Left lobe of liver (tissue), 1 donor: Measurements from ENCODE around the gene POU3F2. TPM values are rescaled to one million over a fixed set of nuclear protein-coding genes. Genes with fewer than 3 reads are reported as not detected.

Experiments
- total RNA-seq: library from RNA; stranded (reverse); gene quantifications from one replicate; pipeline ENCODE4 v1.2.1, GENCODE V29; 2021
- donor health status: DM: no; HTN: yes; CAD: no.

The POU3F2 gene
- total RNA-seq, 1 donor from 2014 or later: not detected

Other genes with a start within 250 kb of the POU3F2 start
- gene FBXL4, start 113.4 kb downstream of the POU3F2 start, total RNA-seq: 10.5 TPM